Panc1 (cell line): ENCODE results near the gene BOD1. TPM values are rescaled to one million over a fixed set of nuclear protein-coding genes. Genes with fewer than 3 reads are reported as not detected.

Source experiments
- ATAC-seq: fragments of 200-7000 bp; cut with Tn5 transposase; 2 replicates; pipeline ENCODE4 v1.9.1; 2020; ENCODE audit warnings: mild to moderate bottlenecking, moderate library complexity
- BruUV-seq: library from RNA; stranded (reverse); fragments of 400-500 nt; replicated peaks from 2 replicates; lab custom pipeline; 2021; lab: Mats Ljungman, UMichigan
- CTCF ChIA-PET: fragments of 300-600 bp; sonication (Branson Sonifier 250); formaldehyde crosslinking; loops from one replicate; lab custom pipeline; 2022; ENCODE audit warnings: antibody characterized with exemption; lab: Charles Lee
- POLR2A ChIA-PET: fragments of 300-600 bp; sonication (Branson Sonifier 250); formaldehyde crosslinking; loops from one replicate; lab custom pipeline; 2022; ENCODE audit warnings: antibody characterized with exemption; lab: Charles Lee
- DNase-seq: peaks from one replicate; pipeline ENCODE4 v3.0.0-alpha.2; 2010; ENCODE audit warnings: low read depth, low spot score
- H3K27ac ChIP-seq: 2 replicates; pipeline ENCODE4 v1.5.1; 2011; ENCODE audit warnings: mild to moderate bottlenecking, low read length, inconsistent platforms
- H3K27me3 ChIP-seq: fragments of 200-500 bp; sonication (Bioruptor generic); 2 replicates; pipeline ENCODE4 v1.6.0; 2014; ENCODE audit warnings: low read length, inconsistent platforms; ENCODE audit not compliant: control insufficient read depth, insufficient read depth
- H3K36me3 ChIP-seq: fragments of 200-500 bp; sonication (Bioruptor generic); 2 replicates; pipeline ENCODE4 v1.5.1; 2014; ENCODE audit warnings: inconsistent platforms, mild to moderate bottlenecking, low read length, moderate library complexity; ENCODE audit not compliant: control insufficient read depth, insufficient read depth
- H3K4me1 ChIP-seq: 2 replicates; pipeline ENCODE4 v1.5.1; 2011; ENCODE audit warnings: inconsistent platforms, mild to moderate bottlenecking, low read length, moderate library complexity; ENCODE audit not compliant: control insufficient read depth, insufficient read depth
- H3K4me3 ChIP-seq, 2 experiments: 2 replicates each; pipeline ENCODE4 v1.5.1; 2011 to 2012; ENCODE audit warnings: low read depth in 2 of 2, low read length in 2 of 2, mild to moderate bottlenecking in 2 of 2, inconsistent platforms in 1 of 2, moderate library complexity in 1 of 2
- H3K9me3 ChIP-seq: fragments of 200-500 bp; sonication (Bioruptor generic); 2 replicates; pipeline ENCODE4 v1.5.1; 2014; ENCODE audit warnings: low read depth, mild to moderate bottlenecking, inconsistent platforms, low read length, moderate library complexity; ENCODE audit not compliant: control insufficient read depth, insufficient read depth
- POLR2AphosphoS5 ChIP-seq: IDR thresholded peaks from 2 replicates; pipeline ENCODE4 v1.6.1; 2012; ENCODE audit warnings: mild to moderate bottlenecking, low read depth, low read length, moderate library complexity
- SIN3A ChIP-seq: IDR thresholded peaks from 2 replicates; pipeline ENCODE4 v1.6.1; 2012; ENCODE audit warnings: low read depth, mild to moderate bottlenecking, low read length, moderate library complexity, borderline replicate concordance; ENCODE audit not compliant: insufficient read depth
- TCF7L2 ChIP-seq: IDR thresholded peaks from 2 replicates; pipeline ENCODE4 v1.6.1; 2011; ENCODE audit warnings: mild to moderate bottlenecking, low read depth, low read length, inconsistent platforms
- in situ Hi-C: cut with HindIII; loops from 2 replicates; pipeline ENCODE4 v1.10.0; 2016; ENCODE audit warnings: low sequenced_read_pairs, low pct_unique_long_range_greater_than_20kb
- intact Hi-C: fragments of 100-400 bp; cut with micrococcal nuclease; formaldehyde crosslinking; loops from one replicate; pipeline ENCODE4 v1.10.0; 2022; ENCODE audit not compliant: unreplicated experiment
- total RNA-seq: library from RNA; stranded (reverse); gene quantifications from one replicate; pipeline ENCODE4 v1.2.1, GENCODE V29; 2021; ENCODE audit not compliant: unreplicated experiment
- TF ChIP-seq, protein P1 (sequence below): fragments of 450-650 bp; IDR thresholded peaks from 2 replicates; pipeline ENCODE4 v1.5.1; 2017; ENCODE audit warnings: mild to moderate bottlenecking
- TF ChIP-seq, protein P2 (sequence below), 2 experiments: IDR thresholded peaks; 2 replicates each; pipeline ENCODE4 v1.6.1; 2011 to 2012; ENCODE audit warnings: low read depth in 2 of 2, control low read depth in 1 of 2, low read length in 1 of 2, mild to moderate bottlenecking in 1 of 2, moderate library complexity in 1 of 2; ENCODE audit not compliant: insufficient read depth in 1 of 2

Gene BOD1
- total RNA-seq, 1 experiment from 2014 or later, result 86.1 TPM

- Histone ChIP-seq H3K9me3 (no peaks in the 10 kb centered on the region), H3K36me3 (no peaks in the 10 kb centered on the region), H3K4me3 (no peak overlapping the region), H3K27me3 (no peaks in the 10 kb centered on the region), H3K4me1 (no peaks in the 10 kb centered on the region), H3K27ac (no peak overlapping the region)
- no peak for TF ChIP-seq SIN3A
- no peak for TF ChIP-seq TCF7L2
- TF ChIP-seq, protein P1, sequence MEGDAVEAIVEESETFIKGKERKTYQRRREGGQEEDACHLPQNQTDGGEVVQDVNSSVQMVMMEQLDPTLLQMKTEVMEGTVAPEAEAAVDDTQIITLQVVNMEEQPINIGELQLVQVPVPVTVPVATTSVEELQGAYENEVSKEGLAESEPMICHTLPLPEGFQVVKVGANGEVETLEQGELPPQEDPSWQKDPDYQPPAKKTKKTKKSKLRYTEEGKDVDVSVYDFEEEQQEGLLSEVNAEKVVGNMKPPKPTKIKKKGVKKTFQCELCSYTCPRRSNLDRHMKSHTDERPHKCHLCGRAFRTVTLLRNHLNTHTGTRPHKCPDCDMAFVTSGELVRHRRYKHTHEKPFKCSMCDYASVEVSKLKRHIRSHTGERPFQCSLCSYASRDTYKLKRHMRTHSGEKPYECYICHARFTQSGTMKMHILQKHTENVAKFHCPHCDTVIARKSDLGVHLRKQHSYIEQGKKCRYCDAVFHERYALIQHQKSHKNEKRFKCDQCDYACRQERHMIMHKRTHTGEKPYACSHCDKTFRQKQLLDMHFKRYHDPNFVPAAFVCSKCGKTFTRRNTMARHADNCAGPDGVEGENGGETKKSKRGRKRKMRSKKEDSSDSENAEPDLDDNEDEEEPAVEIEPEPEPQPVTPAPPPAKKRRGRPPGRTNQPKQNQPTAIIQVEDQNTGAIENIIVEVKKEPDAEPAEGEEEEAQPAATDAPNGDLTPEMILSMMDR, result no peak
- TF ChIP-seq, protein P2, sequence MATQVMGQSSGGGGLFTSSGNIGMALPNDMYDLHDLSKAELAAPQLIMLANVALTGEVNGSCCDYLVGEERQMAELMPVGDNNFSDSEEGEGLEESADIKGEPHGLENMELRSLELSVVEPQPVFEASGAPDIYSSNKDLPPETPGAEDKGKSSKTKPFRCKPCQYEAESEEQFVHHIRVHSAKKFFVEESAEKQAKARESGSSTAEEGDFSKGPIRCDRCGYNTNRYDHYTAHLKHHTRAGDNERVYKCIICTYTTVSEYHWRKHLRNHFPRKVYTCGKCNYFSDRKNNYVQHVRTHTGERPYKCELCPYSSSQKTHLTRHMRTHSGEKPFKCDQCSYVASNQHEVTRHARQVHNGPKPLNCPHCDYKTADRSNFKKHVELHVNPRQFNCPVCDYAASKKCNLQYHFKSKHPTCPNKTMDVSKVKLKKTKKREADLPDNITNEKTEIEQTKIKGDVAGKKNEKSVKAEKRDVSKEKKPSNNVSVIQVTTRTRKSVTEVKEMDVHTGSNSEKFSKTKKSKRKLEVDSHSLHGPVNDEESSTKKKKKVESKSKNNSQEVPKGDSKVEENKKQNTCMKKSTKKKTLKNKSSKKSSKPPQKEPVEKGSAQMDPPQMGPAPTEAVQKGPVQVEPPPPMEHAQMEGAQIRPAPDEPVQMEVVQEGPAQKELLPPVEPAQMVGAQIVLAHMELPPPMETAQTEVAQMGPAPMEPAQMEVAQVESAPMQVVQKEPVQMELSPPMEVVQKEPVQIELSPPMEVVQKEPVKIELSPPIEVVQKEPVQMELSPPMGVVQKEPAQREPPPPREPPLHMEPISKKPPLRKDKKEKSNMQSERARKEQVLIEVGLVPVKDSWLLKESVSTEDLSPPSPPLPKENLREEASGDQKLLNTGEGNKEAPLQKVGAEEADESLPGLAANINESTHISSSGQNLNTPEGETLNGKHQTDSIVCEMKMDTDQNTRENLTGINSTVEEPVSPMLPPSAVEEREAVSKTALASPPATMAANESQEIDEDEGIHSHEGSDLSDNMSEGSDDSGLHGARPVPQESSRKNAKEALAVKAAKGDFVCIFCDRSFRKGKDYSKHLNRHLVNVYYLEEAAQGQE (IDR thresholded peaks at IDR 0.05; ENCODE audit: insufficient read depth in 1 of 2, low read depth in 2 of 2, low read length in 1 of 2), result no peak
- TF ChIP-seq POLR2AphosphoS5, result no peak
- intact Hi-C loops (no loop called here), in situ Hi-C loops (no loop called here)
- no TSS peak for BruUV-seq
- DNase-seq (no peak), ATAC-seq (no peak)
- POLR2A ChIA-PET, result no interaction called here
- CTCF ChIA-PET, result no interaction called here
Observed at GRCh38 chr5:173598686-173599085, 17.8 kb downstream of the BOD1 start.

DNA sequence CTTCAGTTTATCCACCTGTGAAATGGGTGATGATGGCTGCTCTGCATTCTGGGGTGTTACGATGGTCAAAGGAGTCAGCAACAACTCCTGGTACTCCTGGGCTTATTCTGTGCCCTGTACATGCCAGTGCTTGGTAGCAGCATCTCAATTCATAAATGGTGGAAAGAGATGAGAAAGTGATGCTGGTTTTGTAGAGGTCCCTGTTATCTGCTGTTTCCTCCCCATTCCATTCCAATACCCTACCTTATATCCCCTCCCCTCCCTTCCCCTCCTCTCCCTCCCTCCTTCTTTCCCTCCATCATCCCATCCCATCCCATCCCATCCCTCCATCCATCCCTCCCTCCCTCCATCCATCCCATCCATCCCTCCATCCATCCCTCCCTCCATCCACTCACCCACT is 19.1 kb downstream of the BOD1 start:
- Histone ChIP-seq H3K9me3 (peaks cover 11% of the 10 kb centered on the region; the same call in 1 of the 2 replicates), H3K27ac (no peak overlapping the region), H3K4me3 (no peak overlapping the region), H3K4me1 (no peaks in the 10 kb centered on the region), H3K27me3 (no peaks in the 10 kb centered on the region), H3K36me3 (no peaks in the 10 kb centered on the region)
- intact Hi-C loops (no loop called here), in situ Hi-C loops (no loop called here)
- no peak for DNase-seq
- POLR2A ChIA-PET, result interaction anchor here (0.5 kb wide), 1 partner anchor 19 kb away, joined by 6 read pairs; no protein-coding TSS in a partner anchor
- TF ChIP-seq, protein P2 (IDR thresholded peaks at IDR 0.05; ENCODE audit: insufficient read depth in 1 of 2, low read depth in 2 of 2, low read length in 1 of 2), result no peak
- TF ChIP-seq TCF7L2 (no peak), POLR2AphosphoS5 (no peak), SIN3A (no peak)
- TF ChIP-seq, protein P1, result no peak
- ATAC-seq, result no peak
- no TSS peak for BruUV-seq
- CTCF ChIA-PET, result no interaction called here
